Measurements from ENCODE around the gene PSTPIP1. TPM values are rescaled to one million over a fixed set of nuclear protein-coding genes. Genes with fewer than 3 reads are reported as not detected.

PSTPIP1 gene
- total RNA-seq, 2 experiments from 2014 or later = 1.5 to 27.4 TPM

- DNase-seq (ENCODE audit: low spot score) = peak; percentile 71
- no peaks in the 10 kb centered on the region for H3K9me2 ChIP-seq (ENCODE audit: insufficient read depth, low read length)
- no peaks in the 10 kb centered on the region for H3K79me2 ChIP-seq (ENCODE audit: insufficient read depth, low read depth, low read length)
- H3K4me1 ChIP-seq (ENCODE audit: insufficient read depth, low read length, poor library complexity, severe bottlenecking) = peaks cover 14% of the 10 kb centered on the region
- intact Hi-C loops (cut with micrococcal nuclease; ENCODE audit: unreplicated experiment) = loop anchor here (2.0 to 5.0 kb wide), 2 partner anchors 52 to 122 kb away; no protein-coding TSS in a partner anchor
- ChIA-PET CTCF (ENCODE audit: unreplicated experiment) (no interaction called here), POLR2A (interaction anchor here (1.0 kb wide), 1 partner anchor 83 kb away, joined by 3 read pairs; no protein-coding TSS in a partner anchor)
- no peaks in the 10 kb centered on the region for H3K36me3 ChIP-seq (ENCODE audit: insufficient read depth, low read length)
- no peaks in the 10 kb centered on the region for H3K9me3 ChIP-seq (ENCODE audit: low read length)
- H3K4me3 ChIP-seq (ENCODE audit: low read depth, low read length, poor library complexity, severe bottlenecking) = no peak overlapping the region
- H3K4me2 ChIP-seq (ENCODE audit: low read length) = no peak overlapping the region
- no peak overlapping the region for H2AFZ ChIP-seq (ENCODE audit: low read length)
- no TSS peak for BruUV-seq (replicated peaks)
- no peaks in the 10 kb centered on the region for H4K20me1 ChIP-seq (ENCODE audit: insufficient read depth, low read length)
- TF ChIP-seq EZH2phosphoT487 (IDR thresholded peaks at IDR 0.05; ENCODE audit: borderline replicate concordance, low read depth, low read length) = no peak
- peak; percentile 96 for TF ChIP-seq CTCF (conservative IDR thresholded peaks at IDR 0.05; ENCODE audit: low read length)
- no peak overlapping the region for H3K27ac ChIP-seq (ENCODE audit: low read depth, low read length, poor library complexity, severe bottlenecking)
Observed at GRCh38 chr15:77024273-77025082, 29.6 kb downstream of the PSTPIP1 start.

- peaks cover 7% of the 10 kb centered on the region for H3K4me1 ChIP-seq (ENCODE audit: insufficient read depth, low read length, poor library complexity, severe bottlenecking)
- intact Hi-C loops (cut with micrococcal nuclease; ENCODE audit: unreplicated experiment) = loop anchor here (2.0 kb wide), 1 partner anchor 122 kb away; no protein-coding TSS in a partner anchor
Observed at GRCh38 chr15:77025083-77025901, 30.4 kb downstream of the PSTPIP1 start.

More at GRCh38 chr15:77025083-77025901, 30.4 kb downstream of the PSTPIP1 start:
- Histone ChIP-seq H3K9me2 (ENCODE audit: insufficient read depth, low read length) (no peaks in the 10 kb centered on the region), H2AFZ (ENCODE audit: low read length) (no peak overlapping the region), H4K20me1 (ENCODE audit: insufficient read depth, low read length) (no peaks in the 10 kb centered on the region), H3K4me3 (ENCODE audit: low read depth, low read length, poor library complexity, severe bottlenecking) (no peak overlapping the region), H3K27ac (ENCODE audit: low read depth, low read length, poor library complexity, severe bottlenecking) (no peak overlapping the region), H3K9me3 (ENCODE audit: low read length) (no peaks in the 10 kb centered on the region), H3K79me2 (ENCODE audit: insufficient read depth, low read depth, low read length) (no peaks in the 10 kb centered on the region), H3K4me2 (ENCODE audit: low read length) (no peak overlapping the region), H3K36me3 (ENCODE audit: insufficient read depth, low read length) (no peaks in the 10 kb centered on the region)
- no TSS peak for BruUV-seq (replicated peaks)
- CTCF ChIA-PET (ENCODE audit: unreplicated experiment) = no interaction called here
- POLR2A ChIA-PET = interaction anchor here (1.0 kb wide), 1 partner anchor 84 kb away, joined by 3 read pairs; no protein-coding TSS in a partner anchor
- DNase-seq (ENCODE audit: low spot score) = no peak
- TF ChIP-seq EZH2phosphoT487 (IDR thresholded peaks at IDR 0.05; ENCODE audit: borderline replicate concordance, low read depth, low read length) (no peak), CTCF (conservative IDR thresholded peaks at IDR 0.05; ENCODE audit: low read length) (no peak)

All from OCI-LY7 (cell line).